Pancreas (tissue), 10 donors: ENCODE results near the gene SH3GL3. TPM values are rescaled to one million over a fixed set of nuclear protein-coding genes. Genes with fewer than 3 reads are reported as not detected.
A peak's percentile ranks its signal among the peaks of the same experiment; 100 is the strongest.

Experiments used
- ATAC-seq, 4 donors: fragments of 200-7000 bp; cut with Tn5 transposase; one replicate each; pipeline versions ENCODE4 v1.8.0 to v1.9.1; 2020; ENCODE audit warnings: mild to moderate bottlenecking in 4 of 4, moderate library complexity in 4 of 4
- DNase-seq, 6 donors: peaks; one replicate each; pipeline ENCODE4 v3.0.0-alpha.2; 2020
- FAIRE-seq: peaks from 2 replicates; lab custom pipeline; 2012; peaks lifted over from hg19 to GRCh38; lab: Jason Lieb, UNC
- H3K27ac ChIP-seq, 4 donors: fragments of 200-600 bp; sonication (generic); 1 replicate in 3 of 4; 2 replicates in 1 of 4; pipeline versions ENCODE4 v1.5.0 to v1.8.0; 2020
- H3K27me3 ChIP-seq, 4 donors: fragments of 200-600 bp; one replicate each; pipeline ENCODE4 v1.8.0; 2021
- H3K36me3 ChIP-seq, 3 donors: fragments of 200-600 bp; sonication (generic) in 1 of 3; one replicate each; pipeline versions ENCODE4 v1.5.0 to v1.8.0; 2020 to 2021
- H3K4me1 ChIP-seq, 3 donors: fragments of 200-600 bp; one replicate each; pipeline ENCODE4 v1.8.0; 2021
- H3K4me3 ChIP-seq, 4 donors: fragments of 200-600 bp; sonication (generic) in 2 of 4; one replicate each; pipeline versions ENCODE4 v1.5.0 to v1.8.0; 2020 to 2021
- H3K9me3 ChIP-seq, 4 donors: fragments of 200-600 bp; one replicate each; pipeline ENCODE4 v1.8.0; 2021
- whole genome bisulfite sequencing, 2 donors: extraction: QIAGEN DNeasy Blood & Tissue Kit; methylation state at CpG; one replicate each; pipeline ENCODE4 v1.1.7; 2013; 5-methylcytosine and 5-hydroxymethylcytosine counted together
- intact Hi-C, 3 donors: fragments of 100-400 bp; cut with DNase I; formaldehyde crosslinking; loops; one replicate each; pipeline versions ENCODE4 v1.11.1 to v1.14.2; 2022
- polyA plus RNA-seq, 2 donors: library from polyadenylated mRNA; stranded (reverse); fragments of 200-250 nt; gene quantifications; one replicate each; pipeline ENCODE4 v1.2.3, GENCODE V29; 2013
- total RNA-seq, 6 donors: library from RNA; stranded (reverse); fragmentation: NEBNext Ultra II Directional in 4 of 6; extraction: Animal tissue kit (Norgen Biotek cat#: 25700) in 4 of 6; gene quantifications; one replicate each; pipeline versions ENCODE4 v1.2.1 to v1.2.4, GENCODE V29; 2021 to 2023
- TF ChIP-seq, protein P1 (sequence below), 4 donors: fragments of 200-600 bp; sonication (generic) in 3 of 4; IDR thresholded peaks; one replicate each; pipeline versions ENCODE4 v1.5.0 to v1.8.0; 2021; ENCODE audit warnings: antibody characterized with exemption in 4 of 4
- donor health status: healthy with polysubstance abuse.
- donor health status: DM: no; HTN: no; CAD: no; lungs with moderate emphysema.
- donor health status: DM: no; HTN: no; CAD: no.
- donor health status: control.
- donor health status: control.
- donor health status: Bipolar disorder and iron deficiency.
- donor health status: DM: yes; HTN: yes; CAD: no.
- donor health status: DM: no; HTN: no; CAD: no.
- donor health status: DM: no; HTN: no; CAD: no.
- donor health status: DM: yes; HTN: yes; CAD: no.

SH3GL3 gene
- total and polyA plus RNA-seq, 8 donors, result 0.23 to 0.87 (median 0.54) TPM; not detected in 4

DNA sequence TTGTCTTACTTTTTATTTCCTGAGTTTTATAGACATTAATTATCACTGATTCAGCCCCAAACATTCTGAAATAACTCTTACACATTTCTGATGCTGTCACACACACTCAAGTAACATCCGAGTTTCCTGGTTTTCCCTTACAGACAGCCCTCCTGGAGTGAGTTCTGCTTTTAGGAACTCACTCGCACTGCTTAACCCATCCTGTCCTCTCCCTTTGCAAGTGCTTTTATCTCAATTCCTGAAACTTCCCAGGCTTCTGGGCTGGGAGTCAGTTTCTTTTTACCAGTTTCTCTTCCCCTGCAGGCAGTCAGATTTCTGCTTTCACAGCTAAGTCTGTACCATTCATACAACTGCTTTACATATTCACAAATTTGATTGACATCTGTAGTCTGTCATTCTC is 15.6 kb upstream of the SH3GL3 start:
- no peaks in the 10 kb centered on the region for H3K27me3 ChIP-seq
- H3K36me3 ChIP-seq, result no peaks in the 10 kb centered on the region
- TF ChIP-seq, protein P1, sequence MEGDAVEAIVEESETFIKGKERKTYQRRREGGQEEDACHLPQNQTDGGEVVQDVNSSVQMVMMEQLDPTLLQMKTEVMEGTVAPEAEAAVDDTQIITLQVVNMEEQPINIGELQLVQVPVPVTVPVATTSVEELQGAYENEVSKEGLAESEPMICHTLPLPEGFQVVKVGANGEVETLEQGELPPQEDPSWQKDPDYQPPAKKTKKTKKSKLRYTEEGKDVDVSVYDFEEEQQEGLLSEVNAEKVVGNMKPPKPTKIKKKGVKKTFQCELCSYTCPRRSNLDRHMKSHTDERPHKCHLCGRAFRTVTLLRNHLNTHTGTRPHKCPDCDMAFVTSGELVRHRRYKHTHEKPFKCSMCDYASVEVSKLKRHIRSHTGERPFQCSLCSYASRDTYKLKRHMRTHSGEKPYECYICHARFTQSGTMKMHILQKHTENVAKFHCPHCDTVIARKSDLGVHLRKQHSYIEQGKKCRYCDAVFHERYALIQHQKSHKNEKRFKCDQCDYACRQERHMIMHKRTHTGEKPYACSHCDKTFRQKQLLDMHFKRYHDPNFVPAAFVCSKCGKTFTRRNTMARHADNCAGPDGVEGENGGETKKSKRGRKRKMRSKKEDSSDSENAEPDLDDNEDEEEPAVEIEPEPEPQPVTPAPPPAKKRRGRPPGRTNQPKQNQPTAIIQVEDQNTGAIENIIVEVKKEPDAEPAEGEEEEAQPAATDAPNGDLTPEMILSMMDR (IDR thresholded peaks at IDR 0.05), result no peak
- intact Hi-C loops, result no loop called here
- 64 to 76% methylated on average over 2 of the region's 2 CpGs for WGBS, 2 donors
- H3K4me3 ChIP-seq, result no peak overlapping the region
- no peak overlapping the region for H3K27ac ChIP-seq
- FAIRE-seq, result no peak
- ATAC-seq, result no peak
- no peaks in the 10 kb centered on the region for H3K9me3 ChIP-seq
- no peak for DNase-seq
- no peaks in the 10 kb centered on the region for H3K4me1 ChIP-seq

DNA sequence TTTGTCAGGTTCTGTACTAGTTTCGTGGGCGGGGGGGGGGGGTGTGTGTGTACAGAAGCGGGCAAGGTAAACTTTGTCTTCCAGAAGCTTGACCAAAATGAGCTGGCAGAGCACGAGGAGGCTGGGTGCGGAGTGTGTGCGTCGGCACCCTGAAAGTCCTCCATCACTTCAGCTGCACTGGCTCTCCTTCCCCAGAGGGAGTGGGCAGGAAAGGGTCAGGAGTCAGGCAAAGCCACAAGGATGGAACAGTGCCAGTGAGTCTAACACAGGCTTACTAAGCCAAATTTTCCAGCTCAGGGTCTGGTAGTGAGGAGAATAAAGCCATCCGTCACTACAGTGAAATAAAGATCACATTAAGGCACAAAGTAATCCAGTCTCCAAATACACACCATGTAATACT is 11.9 kb upstream of the SH3GL3 start:
- WGBS, 2 donors, result 26 to 30% methylated on average over 8 of the region's 8 CpGs
- TF ChIP-seq, protein P1 (IDR thresholded peaks at IDR 0.05), result no peak
- no peak for FAIRE-seq
- H3K27ac ChIP-seq, result no peak overlapping the region
- no peak for ATAC-seq
- no peak overlapping the region for H3K4me3 ChIP-seq
- no peaks in the 10 kb centered on the region for H3K4me1 ChIP-seq
- H3K9me3 ChIP-seq, result no peaks in the 10 kb centered on the region
- no peaks in the 10 kb centered on the region for H3K36me3 ChIP-seq
- no peak for DNase-seq
- H3K27me3 ChIP-seq, result no peaks in the 10 kb centered on the region
- intact Hi-C loops, result loop anchor here in 1 of 3 donors (5.0 kb wide), 1 partner anchor 122 kb away; no protein-coding TSS in a partner anchor

DNA sequence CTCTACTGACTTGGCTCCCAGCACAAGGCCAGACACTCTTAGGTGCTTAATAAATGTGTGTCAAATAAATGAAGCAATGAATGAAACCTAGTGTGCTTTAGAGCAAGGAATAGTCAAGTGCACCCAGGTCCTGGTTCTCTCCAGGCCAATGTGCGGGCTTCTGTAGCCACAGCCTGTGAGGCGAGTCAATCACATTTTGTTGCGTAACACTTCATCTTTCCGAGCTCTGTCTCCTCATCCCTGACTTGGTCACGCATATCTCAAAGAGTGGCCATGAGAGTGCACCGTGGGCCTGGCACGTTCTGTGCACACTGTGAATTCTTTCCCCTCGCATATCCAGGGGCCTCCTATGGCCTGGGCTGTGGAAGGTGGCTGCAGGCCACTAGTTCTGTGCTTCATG is 11.4 kb upstream of the SH3GL3 start:
- DNase-seq, result no peak
- no peaks in the 10 kb centered on the region for H3K4me1 ChIP-seq
- ATAC-seq, result no peak
- no peak overlapping the region for H3K4me3 ChIP-seq
- intact Hi-C loops, result loop anchor here in 1 of 3 donors (5.0 kb wide), 1 partner anchor 122 kb away; no protein-coding TSS in a partner anchor
- H3K9me3 ChIP-seq, result no peaks in the 10 kb centered on the region
- 75 to 81% methylated on average over 8 of the region's 8 CpGs for WGBS, 2 donors
- no peaks in the 10 kb centered on the region for H3K36me3 ChIP-seq
- FAIRE-seq, result no peak
- H3K27me3 ChIP-seq, result no peaks in the 10 kb centered on the region
- H3K27ac ChIP-seq, result no peak overlapping the region
- TF ChIP-seq, protein P1 (IDR thresholded peaks at IDR 0.05), result no peak

DNA sequence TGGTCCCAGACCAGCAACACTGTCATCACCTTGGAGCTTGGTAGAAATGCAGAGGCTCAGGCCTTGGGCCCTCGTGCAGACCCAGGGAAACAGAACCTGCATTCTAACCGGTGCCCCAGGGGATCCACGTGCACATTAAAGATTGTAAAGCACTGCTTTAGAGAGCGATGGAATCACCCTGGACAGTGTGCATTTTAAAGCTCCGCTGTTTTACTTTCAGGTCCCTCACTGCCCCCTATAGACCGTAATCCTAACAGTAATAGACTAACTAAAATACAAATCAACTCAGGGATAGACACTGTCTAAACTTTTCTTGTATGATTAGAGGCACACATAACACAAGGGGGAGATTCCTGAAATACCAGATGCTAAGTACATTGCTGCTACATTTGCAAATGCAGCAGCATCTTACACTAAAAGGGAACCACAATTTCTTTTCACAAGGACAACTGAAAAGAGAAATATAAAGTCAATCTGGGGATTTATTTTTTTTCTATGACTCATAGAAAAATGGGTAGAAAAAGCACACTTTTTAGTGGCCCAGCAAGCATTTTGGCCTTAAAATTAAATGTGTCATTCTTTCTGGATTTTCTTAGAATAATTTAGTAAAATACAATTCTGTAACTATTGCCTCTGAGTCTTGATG is 10.5 kb upstream of the SH3GL3 start:
- DNase-seq, result no peak
- FAIRE-seq, result no peak
- Histone ChIP-seq H3K4me1 (no peaks in the 10 kb centered on the region), H3K27ac (no peak overlapping the region), H3K36me3 (no peaks in the 10 kb centered on the region), H3K27me3 (no peaks in the 10 kb centered on the region), H3K4me3 (no peak overlapping the region), H3K9me3 (no peaks in the 10 kb centered on the region)
- intact Hi-C loops, result loop anchor here in 1 of 3 donors (5.0 kb wide), 1 partner anchor 121 kb away; no protein-coding TSS in a partner anchor
- peak in 1 of 4 donors; percentile 37 for ATAC-seq
- TF ChIP-seq, protein P1 (IDR thresholded peaks at IDR 0.05), result no peak
- WGBS, 2 donors, result 18 to 30% methylated on average over 6 of the region's 6 CpGs
